ENCODE measurements around the gene DNAH14. TPM values are rescaled to one million over a fixed set of nuclear protein-coding genes. Genes with fewer than 3 reads are reported as not detected.

Gene DNAH14
- total and polyA plus RNA-seq, 2 of the 4 experiments (the other 2 are of a cell fraction), result 2.7 to 3.6 TPM

DNA sequence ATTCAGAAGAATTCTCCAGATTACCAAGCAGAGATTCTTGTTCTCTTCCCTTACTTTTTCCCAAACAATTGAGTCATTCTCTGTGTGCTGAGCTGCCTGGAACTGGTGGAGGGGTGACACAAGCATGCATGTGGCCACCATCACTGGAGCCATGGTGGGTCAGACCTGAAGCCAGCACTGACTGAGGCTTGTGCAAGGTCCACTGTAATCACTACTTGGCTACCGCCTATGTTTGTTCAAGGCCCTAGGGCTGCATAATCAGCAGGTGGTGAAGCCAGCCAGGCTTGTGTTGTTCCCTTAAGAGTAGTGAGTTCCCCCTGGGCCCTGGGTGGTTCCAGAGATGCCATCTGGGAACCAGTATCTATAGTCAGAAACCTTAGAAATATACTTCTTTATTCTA lies 183.8 kb downstream of the DNAH14 start:
- H4K5ac ChIP-seq (ENCODE audit: low read depth, low read length), result no peak overlapping the region
- H3K9me3 ChIP-seq (ENCODE audit: control insufficient read depth, insufficient read depth, low read length), result peaks cover 2% of the 10 kb centered on the region; the same call in 1 of the 2 replicates
- H4K8ac ChIP-seq (ENCODE audit: low read depth in 2 of 2, low read length in 2 of 2), result no peak overlapping the region
- no peak overlapping the region for H3K4me2 ChIP-seq (ENCODE audit: low read depth, low read length)
- H3K56ac ChIP-seq (ENCODE audit: extremely low read depth, insufficient read depth, low read length), result no peak overlapping the region
- H3K9me1 ChIP-seq (ENCODE audit: insufficient read depth, low read length), result no peaks in the 10 kb centered on the region
- ATAC-seq (ENCODE audit: low read depth) (no peak), DNase-seq (no peak)
- H4K91ac ChIP-seq (ENCODE audit: insufficient read depth, low read depth, low read length), result no peak overlapping the region
- no TSS peak for BruUV-seq (replicated peaks)
- WGBS, 2 experiments (ENCODE audit: extremely low coverage in 2 of 2, insufficient read length in 1 of 2), result no CpG with 5 or more reads among the region's 1 CpG
- no peak overlapping the region for H3K4ac ChIP-seq (ENCODE audit: low read depth, low read length)
- no peak overlapping the region for H3K14ac ChIP-seq (replicated peaks; ENCODE audit: low read depth, low read length)
- H3K79me1 ChIP-seq (ENCODE audit: low read depth in 1 of 2, low read length in 2 of 2), result no peaks in the 10 kb centered on the region
- H3K9ac ChIP-seq (ENCODE audit: low read depth, low read length), result no peak overlapping the region
- dilution Hi-C loops (cut with HindIII; ENCODE audit: low sequenced_read_pairs, unreplicated experiment) (no loop called here), intact Hi-C loops (cut with micrococcal nuclease) (no loop called here), in situ Hi-C loops (cut with MboI; ENCODE audit: low sequenced_read_pairs) (no loop called here)
- no peak overlapping the region for H2BK5ac ChIP-seq (ENCODE audit: low read depth, low read length, poor library complexity, severe bottlenecking)
- no peak overlapping the region for H3K18ac ChIP-seq (ENCODE audit: low read depth, low read length)
- no peak overlapping the region for H2AK9ac ChIP-seq (replicated peaks; ENCODE audit: low read depth, low read length, poor library complexity)
- no peaks in the 10 kb centered on the region for H3K36me3 ChIP-seq (ENCODE audit: control insufficient read depth, insufficient read depth, low read length)
- ChIA-PET CTCF (no interaction called here), POLR2A (ENCODE audit: unreplicated experiment) (no interaction called here)
- H3K4me3 ChIP-seq (ENCODE audit: insufficient read depth, low read depth, low read length), result no peak overlapping the region
- H2BK20ac ChIP-seq (ENCODE audit: low read depth, low read length), result no peak overlapping the region
- H2AK5ac ChIP-seq (ENCODE audit: low read depth, low read length), result no peak overlapping the region
- no peak overlapping the region for H3K27ac ChIP-seq (ENCODE audit: insufficient read depth, low read length)
- no peak overlapping the region for H2BK15ac ChIP-seq (ENCODE audit: low read depth, low read length)
- H3K23ac ChIP-seq (ENCODE audit: low read depth, low read length), result no peak overlapping the region
- H2BK120ac ChIP-seq (ENCODE audit: low read depth, low read length), result no peak overlapping the region
- no peaks in the 10 kb centered on the region for H4K20me1 ChIP-seq (ENCODE audit: insufficient read depth, low read length)
- H2AFZ ChIP-seq (replicated peaks; ENCODE audit: low read length, poor library complexity), result no peak overlapping the region
- no peaks in the 10 kb centered on the region for H3K4me1 ChIP-seq (ENCODE audit: control insufficient read depth, insufficient read depth, low read length)
- H3K27me3 ChIP-seq (ENCODE audit: control insufficient read depth, insufficient read depth, low read length), result no peaks in the 10 kb centered on the region
- no peak for TF ChIP-seq MAZ (IDR thresholded peaks at IDR 0.05; ENCODE audit: borderline replicate concordance, low read depth, low read length)
- TF ChIP-seq, protein P1, sequence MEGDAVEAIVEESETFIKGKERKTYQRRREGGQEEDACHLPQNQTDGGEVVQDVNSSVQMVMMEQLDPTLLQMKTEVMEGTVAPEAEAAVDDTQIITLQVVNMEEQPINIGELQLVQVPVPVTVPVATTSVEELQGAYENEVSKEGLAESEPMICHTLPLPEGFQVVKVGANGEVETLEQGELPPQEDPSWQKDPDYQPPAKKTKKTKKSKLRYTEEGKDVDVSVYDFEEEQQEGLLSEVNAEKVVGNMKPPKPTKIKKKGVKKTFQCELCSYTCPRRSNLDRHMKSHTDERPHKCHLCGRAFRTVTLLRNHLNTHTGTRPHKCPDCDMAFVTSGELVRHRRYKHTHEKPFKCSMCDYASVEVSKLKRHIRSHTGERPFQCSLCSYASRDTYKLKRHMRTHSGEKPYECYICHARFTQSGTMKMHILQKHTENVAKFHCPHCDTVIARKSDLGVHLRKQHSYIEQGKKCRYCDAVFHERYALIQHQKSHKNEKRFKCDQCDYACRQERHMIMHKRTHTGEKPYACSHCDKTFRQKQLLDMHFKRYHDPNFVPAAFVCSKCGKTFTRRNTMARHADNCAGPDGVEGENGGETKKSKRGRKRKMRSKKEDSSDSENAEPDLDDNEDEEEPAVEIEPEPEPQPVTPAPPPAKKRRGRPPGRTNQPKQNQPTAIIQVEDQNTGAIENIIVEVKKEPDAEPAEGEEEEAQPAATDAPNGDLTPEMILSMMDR (conservative IDR thresholded peaks at IDR 0.05; ENCODE audit: low read depth, low read length), result no peak
- TF ChIP-seq, protein P2, sequence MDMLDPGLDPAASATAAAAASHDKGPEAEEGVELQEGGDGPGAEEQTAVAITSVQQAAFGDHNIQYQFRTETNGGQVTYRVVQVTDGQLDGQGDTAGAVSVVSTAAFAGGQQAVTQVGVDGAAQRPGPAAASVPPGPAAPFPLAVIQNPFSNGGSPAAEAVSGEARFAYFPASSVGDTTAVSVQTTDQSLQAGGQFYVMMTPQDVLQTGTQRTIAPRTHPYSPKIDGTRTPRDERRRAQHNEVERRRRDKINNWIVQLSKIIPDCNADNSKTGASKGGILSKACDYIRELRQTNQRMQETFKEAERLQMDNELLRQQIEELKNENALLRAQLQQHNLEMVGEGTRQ (IDR thresholded peaks at IDR 0.05; ENCODE audit: low read depth, low read length), result no peak
- no peak for TF ChIP-seq MAFK (IDR thresholded peaks at IDR 0.05; ENCODE audit: low read depth, low read length)
- no peak for TF ChIP-seq CHD1 (IDR thresholded peaks at IDR 0.05; ENCODE audit: low read depth, low read length)
- no peak for TF ChIP-seq RCOR1 (IDR thresholded peaks at IDR 0.05; ENCODE audit: insufficient replicate concordance, low read length)
- no peak for TF ChIP-seq CEBPB (IDR thresholded peaks at IDR 0.05; ENCODE audit: low read depth, low read length)
- TF ChIP-seq SMC3 (IDR thresholded peaks at IDR 0.05; ENCODE audit: low read depth, low read length), result no peak
- no peak for TF ChIP-seq NFE2L2 (IDR thresholded peaks at IDR 0.05; ENCODE audit: low read depth, low read length)
- no peak for TF ChIP-seq RAD21 (IDR thresholded peaks at IDR 0.05; ENCODE audit: low read length)
- no peak for TF ChIP-seq BHLHE40 (IDR thresholded peaks at IDR 0.05; ENCODE audit: low read depth, low read length)
- TF ChIP-seq, protein P3, sequence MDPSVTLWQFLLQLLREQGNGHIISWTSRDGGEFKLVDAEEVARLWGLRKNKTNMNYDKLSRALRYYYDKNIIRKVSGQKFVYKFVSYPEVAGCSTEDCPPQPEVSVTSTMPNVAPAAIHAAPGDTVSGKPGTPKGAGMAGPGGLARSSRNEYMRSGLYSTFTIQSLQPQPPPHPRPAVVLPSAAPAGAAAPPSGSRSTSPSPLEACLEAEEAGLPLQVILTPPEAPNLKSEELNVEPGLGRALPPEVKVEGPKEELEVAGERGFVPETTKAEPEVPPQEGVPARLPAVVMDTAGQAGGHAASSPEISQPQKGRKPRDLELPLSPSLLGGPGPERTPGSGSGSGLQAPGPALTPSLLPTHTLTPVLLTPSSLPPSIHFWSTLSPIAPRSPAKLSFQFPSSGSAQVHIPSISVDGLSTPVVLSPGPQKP (IDR thresholded peaks at IDR 0.05; ENCODE audit: borderline replicate concordance, low read depth, low read length), result no peak
- no peak for TF ChIP-seq FOS (IDR thresholded peaks at IDR 0.05; ENCODE audit: low read depth, low read length)
- no peak for TF ChIP-seq MXI1 (IDR thresholded peaks at IDR 0.05; ENCODE audit: borderline replicate concordance, low read depth, low read length)
- no peak for TF ChIP-seq POLR2A (IDR thresholded peaks at IDR 0.05; ENCODE audit: low read depth, low read length)

Data from IMR-90 (cell line).